Measurements from ENCODE around the gene ZBTB16. TPM values are rescaled to one million over a fixed set of nuclear protein-coding genes. Genes with fewer than 3 reads are reported as not detected.

The ZBTB16 gene
- total RNA-seq, 1 donor from 2014 or later: 64.5 TPM

- intact Hi-C loops (cut with micrococcal nuclease): no loop called here
- DNase-seq: no peak
- Histone ChIP-seq H3K9me3 (replicated peaks) (no peaks in the 10 kb centered on the region), H3K36me3 (peaks cover 29% of the 10 kb centered on the region), H3K27ac (replicated peaks) (peak overlapping the region; percentile 10), H3K27me3 (ENCODE audit: low read depth) (no peaks in the 10 kb centered on the region), H3K4me3 (no peak overlapping the region), H3K4me1 (peaks cover 91% of the 10 kb centered on the region)
- TF ChIP-seq, protein P1, sequence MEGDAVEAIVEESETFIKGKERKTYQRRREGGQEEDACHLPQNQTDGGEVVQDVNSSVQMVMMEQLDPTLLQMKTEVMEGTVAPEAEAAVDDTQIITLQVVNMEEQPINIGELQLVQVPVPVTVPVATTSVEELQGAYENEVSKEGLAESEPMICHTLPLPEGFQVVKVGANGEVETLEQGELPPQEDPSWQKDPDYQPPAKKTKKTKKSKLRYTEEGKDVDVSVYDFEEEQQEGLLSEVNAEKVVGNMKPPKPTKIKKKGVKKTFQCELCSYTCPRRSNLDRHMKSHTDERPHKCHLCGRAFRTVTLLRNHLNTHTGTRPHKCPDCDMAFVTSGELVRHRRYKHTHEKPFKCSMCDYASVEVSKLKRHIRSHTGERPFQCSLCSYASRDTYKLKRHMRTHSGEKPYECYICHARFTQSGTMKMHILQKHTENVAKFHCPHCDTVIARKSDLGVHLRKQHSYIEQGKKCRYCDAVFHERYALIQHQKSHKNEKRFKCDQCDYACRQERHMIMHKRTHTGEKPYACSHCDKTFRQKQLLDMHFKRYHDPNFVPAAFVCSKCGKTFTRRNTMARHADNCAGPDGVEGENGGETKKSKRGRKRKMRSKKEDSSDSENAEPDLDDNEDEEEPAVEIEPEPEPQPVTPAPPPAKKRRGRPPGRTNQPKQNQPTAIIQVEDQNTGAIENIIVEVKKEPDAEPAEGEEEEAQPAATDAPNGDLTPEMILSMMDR (IDR thresholded peaks at IDR 0.05; ENCODE audit: borderline replicate concordance): no peak
Measured at GRCh38 chr11:114226356-114226755, 166.8 kb downstream of the ZBTB16 start.

DNA sequence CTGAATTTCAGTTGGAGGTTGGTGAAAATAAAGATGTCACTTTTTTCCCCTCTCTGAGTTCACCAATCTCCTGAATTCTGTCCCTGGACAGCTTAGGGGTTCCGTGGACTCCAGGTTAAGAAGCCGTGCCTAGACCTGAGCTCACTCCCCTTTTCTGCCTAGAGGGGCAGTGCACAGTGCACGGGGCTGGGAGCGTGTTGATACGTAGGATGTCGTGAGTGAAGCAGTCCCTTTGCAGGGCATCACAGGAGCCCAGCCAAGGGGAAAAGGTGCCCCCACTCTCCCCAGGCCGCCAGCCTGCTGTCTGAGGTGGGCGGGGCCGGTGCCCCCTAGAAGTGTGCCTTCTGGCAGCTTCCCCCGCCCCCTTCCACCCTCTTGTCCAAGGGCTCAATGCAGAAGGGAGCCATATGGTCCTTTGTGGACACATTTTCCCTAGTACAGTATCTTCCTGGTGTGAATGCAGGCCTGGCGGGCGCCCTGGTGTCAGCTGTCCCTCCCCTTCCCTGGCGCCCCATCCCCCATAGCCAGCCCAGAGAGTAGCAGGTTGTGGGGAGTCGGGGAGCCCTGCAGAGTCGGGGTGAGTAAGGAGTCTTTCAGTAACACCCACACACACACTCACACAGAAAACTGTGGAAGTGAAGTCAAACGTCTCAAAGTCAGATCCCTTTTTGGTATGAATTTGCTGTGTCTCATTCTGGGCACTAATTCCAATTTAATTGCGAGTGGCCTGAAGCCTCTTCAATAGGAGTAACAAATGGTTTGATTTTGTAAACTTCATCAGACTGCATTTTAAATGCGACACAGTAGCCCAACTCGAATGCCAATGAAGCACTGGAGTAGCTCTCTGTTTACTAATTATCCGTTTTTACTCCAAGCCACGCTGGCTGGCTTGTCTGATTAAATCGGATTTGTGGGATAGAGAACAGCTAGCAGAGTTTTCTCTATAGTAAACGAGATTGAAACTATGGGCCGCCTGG, 169.2 kb downstream of the ZBTB16 start:
- Histone ChIP-seq H3K9me3 (replicated peaks) (no peaks in the 10 kb centered on the region), H3K27ac (replicated peaks) (no peak overlapping the region), H3K4me3 (no peak overlapping the region), H3K36me3 (peaks cover 18% of the 10 kb centered on the region), H3K27me3 (ENCODE audit: low read depth) (no peaks in the 10 kb centered on the region), H3K4me1 (peaks cover 97% of the 10 kb centered on the region)
- no peak for DNase-seq
- intact Hi-C loops (cut with micrococcal nuclease): no loop called here
- TF ChIP-seq, protein P1 (IDR thresholded peaks at IDR 0.05; ENCODE audit: borderline replicate concordance): no peak

- no peak overlapping the region for H3K4me3 ChIP-seq
Measured at GRCh38 chr11:114230031-114230704, 170.7 kb downstream of the ZBTB16 start.

GRCh38 chr11:114232400-114233059, 173.0 kb downstream of the ZBTB16 start:
- TF ChIP-seq, protein P1 (IDR thresholded peaks at IDR 0.05; ENCODE audit: borderline replicate concordance): no peak
- peak; percentile 43 for DNase-seq
- H3K4me1 ChIP-seq: peaks cover 99% of the 10 kb centered on the region
- intact Hi-C loops (cut with micrococcal nuclease): no loop called here
- H3K27me3 ChIP-seq (ENCODE audit: low read depth): no peaks in the 10 kb centered on the region
- no peaks in the 10 kb centered on the region for H3K9me3 ChIP-seq (replicated peaks)
- no peak overlapping the region for H3K4me3 ChIP-seq
- H3K27ac ChIP-seq (replicated peaks): no peak overlapping the region
- peaks cover 5% of the 10 kb centered on the region for H3K36me3 ChIP-seq

More at GRCh38 chr11:114230031-114230704, 170.7 kb downstream of the ZBTB16 start:
- Histone ChIP-seq H3K27me3 (ENCODE audit: low read depth) (no peaks in the 10 kb centered on the region), H3K27ac (replicated peaks) (no peak overlapping the region), H3K9me3 (replicated peaks) (no peaks in the 10 kb centered on the region), H3K36me3 (peaks cover 18% of the 10 kb centered on the region), H3K4me1 (peaks cover 99% of the 10 kb centered on the region)
- TF ChIP-seq, protein P1 (IDR thresholded peaks at IDR 0.05; ENCODE audit: borderline replicate concordance): no peak
- intact Hi-C loops (cut with micrococcal nuclease): no loop called here
- DNase-seq: no peak

DNA sequence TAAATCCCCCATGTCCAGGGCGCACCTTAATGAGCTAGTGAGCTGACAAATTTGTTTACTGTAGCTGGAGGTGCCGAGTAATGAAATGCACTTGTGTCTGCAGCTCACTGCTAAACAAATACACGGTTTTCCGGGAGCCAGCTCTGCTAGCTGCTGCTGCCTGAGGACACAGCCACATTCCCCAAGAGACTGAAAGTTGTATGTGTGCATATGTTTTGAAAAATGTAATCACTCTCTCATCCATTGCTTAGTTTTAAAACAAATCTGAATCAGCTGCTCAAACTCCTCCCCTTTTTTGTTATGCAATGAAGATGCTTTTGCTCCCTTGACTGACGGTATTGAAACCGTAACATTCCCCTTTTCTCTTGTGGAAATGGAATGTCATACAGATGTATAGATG, 174.2 kb downstream of the ZBTB16 start:
- Histone ChIP-seq H3K36me3 (peaks cover 5% of the 10 kb centered on the region), H3K4me3 (no peak overlapping the region), H3K9me3 (replicated peaks) (no peaks in the 10 kb centered on the region), H3K27me3 (ENCODE audit: low read depth) (no peaks in the 10 kb centered on the region), H3K27ac (replicated peaks) (no peak overlapping the region), H3K4me1 (peaks cover 99% of the 10 kb centered on the region)
- no peak for DNase-seq
- TF ChIP-seq, protein P1 (IDR thresholded peaks at IDR 0.05; ENCODE audit: borderline replicate concordance): no peak
- intact Hi-C loops (cut with micrococcal nuclease): no loop called here
